Measurements from ENCODE around the gene NOL9.
A peak's percentile ranks its signal among the peaks of the same experiment; 100 is the strongest.

Gene NOL9

GRCh38 chr1:6481820-6482219 is 72.5 kb downstream of the NOL9 start:
- Histone ChIP-seq H3K27ac (ENCODE audit: low read depth, low read length) (no peak overlapping the region), H3K4ac (ENCODE audit: low read depth, low read length) (no peak overlapping the region), H3K23ac (ENCODE audit: low read length) (no peak overlapping the region), H2BK120ac (ENCODE audit: low read depth, low read length) (no peak overlapping the region), H3K79me1 (ENCODE audit: low read length) (no peaks in the 10 kb centered on the region), H3K4me1 (ENCODE audit: control insufficient read depth, low read depth, low read length) (no peaks in the 10 kb centered on the region), H4K5ac (ENCODE audit: low read length) (no peak overlapping the region), H3K27me3 (ENCODE audit: insufficient read depth, low read length, poor library complexity) (no peaks in the 10 kb centered on the region), H3K56ac (ENCODE audit: low read length) (no peak overlapping the region), H2BK5ac (ENCODE audit: low read length) (no peak overlapping the region), H3K4me2 (ENCODE audit: low read length) (no peak overlapping the region), H2BK15ac (replicated peaks; ENCODE audit: low read depth) (no peak overlapping the region), H3K4me3 (ENCODE audit: low read length) (no peak overlapping the region), H3K9ac (ENCODE audit: low read length) (no peak overlapping the region), H4K8ac (ENCODE audit: low read depth, low read length) (no peak overlapping the region), H3K79me2 (ENCODE audit: control insufficient read depth, insufficient read depth, low read length) (no peaks in the 10 kb centered on the region), H3K18ac (ENCODE audit: low read length) (no peak overlapping the region), H3K36me3 (ENCODE audit: control insufficient read depth, insufficient read depth, low read length) (no peaks in the 10 kb centered on the region), H2AK5ac (ENCODE audit: low read length) (no peak overlapping the region)
- DNase-seq, result no peak
- no CpG with 5 or more reads among the region's 5 CpGs for WGBS (ENCODE audit: extremely low coverage, insufficient coverage, low lambda C conversion rate)

GRCh38 chr1:6477039-6477820 is 77.1 kb downstream of the NOL9 start:
- Histone ChIP-seq H3K18ac (ENCODE audit: low read length) (no peak overlapping the region), H3K4me2 (ENCODE audit: low read length) (no peak overlapping the region), H4K8ac (ENCODE audit: low read depth, low read length) (no peak overlapping the region), H3K4me3 (ENCODE audit: low read length) (no peak overlapping the region), H3K56ac (ENCODE audit: low read length) (peak overlapping the region; percentile 60), H3K23ac (ENCODE audit: low read length) (peak overlapping the region; percentile 45), H2AK5ac (ENCODE audit: low read length) (no peak overlapping the region), H3K9ac (ENCODE audit: low read length) (no peak overlapping the region), H3K36me3 (ENCODE audit: control insufficient read depth, insufficient read depth, low read length) (peaks cover 3% of the 10 kb centered on the region), H3K79me2 (ENCODE audit: control insufficient read depth, insufficient read depth, low read length) (no peaks in the 10 kb centered on the region), H2BK120ac (ENCODE audit: low read depth, low read length) (no peak overlapping the region), H3K4me1 (ENCODE audit: control insufficient read depth, low read depth, low read length) (no peaks in the 10 kb centered on the region), H4K5ac (ENCODE audit: low read length) (no peak overlapping the region), H3K79me1 (ENCODE audit: low read length) (no peaks in the 10 kb centered on the region), H2BK5ac (ENCODE audit: low read length) (no peak overlapping the region), H2BK15ac (replicated peaks; ENCODE audit: low read depth) (no peak overlapping the region), H3K4ac (ENCODE audit: low read depth, low read length) (no peak overlapping the region), H3K27ac (ENCODE audit: low read depth, low read length) (no peak overlapping the region), H3K27me3 (ENCODE audit: insufficient read depth, low read length, poor library complexity) (no peaks in the 10 kb centered on the region)
- WGBS (ENCODE audit: extremely low coverage, insufficient coverage, low lambda C conversion rate), result no CpG with 5 or more reads among the region's 24 CpGs
- no peak for DNase-seq

GRCh38 chr1:6476483-6476882 is 77.8 kb downstream of the NOL9 start:
- H3K23ac ChIP-seq (ENCODE audit: low read length), result no peak overlapping the region
- no peak overlapping the region for H3K27ac ChIP-seq (ENCODE audit: low read depth, low read length)
- no peak overlapping the region for H3K4me3 ChIP-seq (ENCODE audit: low read length)
- no peak overlapping the region for H3K4ac ChIP-seq (ENCODE audit: low read depth, low read length)
- H3K36me3 ChIP-seq (ENCODE audit: control insufficient read depth, insufficient read depth, low read length), result peaks cover 3% of the 10 kb centered on the region
- H2BK5ac ChIP-seq (ENCODE audit: low read length), result no peak overlapping the region
- H2BK120ac ChIP-seq (ENCODE audit: low read depth, low read length), result no peak overlapping the region
- H4K5ac ChIP-seq (ENCODE audit: low read length), result no peak overlapping the region
- H4K8ac ChIP-seq (ENCODE audit: low read depth, low read length), result no peak overlapping the region
- H2BK15ac ChIP-seq (replicated peaks; ENCODE audit: low read depth), result no peak overlapping the region
- H3K4me1 ChIP-seq (ENCODE audit: control insufficient read depth, low read depth, low read length), result no peaks in the 10 kb centered on the region
- H3K27me3 ChIP-seq (ENCODE audit: insufficient read depth, low read length, poor library complexity), result no peaks in the 10 kb centered on the region
- peak overlapping the region; percentile 25 for H3K56ac ChIP-seq (ENCODE audit: low read length)
- no peak overlapping the region for H3K4me2 ChIP-seq (ENCODE audit: low read length)
- no peak overlapping the region for H2AK5ac ChIP-seq (ENCODE audit: low read length)
- no peaks in the 10 kb centered on the region for H3K79me2 ChIP-seq (ENCODE audit: control insufficient read depth, insufficient read depth, low read length)
- H3K9ac ChIP-seq (ENCODE audit: low read length), result no peak overlapping the region
- H3K18ac ChIP-seq (ENCODE audit: low read length), result no peak overlapping the region
- no peak for DNase-seq
- WGBS (ENCODE audit: extremely low coverage, insufficient coverage, low lambda C conversion rate), result no CpG with 5 or more reads among the region's 5 CpGs
- H3K79me1 ChIP-seq (ENCODE audit: low read length), result no peaks in the 10 kb centered on the region

- no peak overlapping the region for H3K9ac ChIP-seq (ENCODE audit: low read length)
- H3K56ac ChIP-seq (ENCODE audit: low read length), result no peak overlapping the region
- no peak overlapping the region for H3K4me3 ChIP-seq (ENCODE audit: low read length)
- no peak overlapping the region for H2BK15ac ChIP-seq (replicated peaks; ENCODE audit: low read depth)
- no peaks in the 10 kb centered on the region for H3K4me1 ChIP-seq (ENCODE audit: control insufficient read depth, low read depth, low read length)
- peak; percentile 46 for DNase-seq
- WGBS (ENCODE audit: extremely low coverage, insufficient coverage, low lambda C conversion rate), result no CpG with 5 or more reads among the region's 33 CpGs
- no peak overlapping the region for H2BK5ac ChIP-seq (ENCODE audit: low read length)
- H3K79me1 ChIP-seq (ENCODE audit: low read length), result no peaks in the 10 kb centered on the region
- no peak overlapping the region for H3K18ac ChIP-seq (ENCODE audit: low read length)
- H2AK5ac ChIP-seq (ENCODE audit: low read length), result no peak overlapping the region
- H3K4ac ChIP-seq (ENCODE audit: low read depth, low read length), result no peak overlapping the region
- H3K4me2 ChIP-seq (ENCODE audit: low read length), result no peak overlapping the region
- H3K36me3 ChIP-seq (ENCODE audit: control insufficient read depth, insufficient read depth, low read length), result peaks cover 3% of the 10 kb centered on the region
- no peak overlapping the region for H4K8ac ChIP-seq (ENCODE audit: low read depth, low read length)
- H3K79me2 ChIP-seq (ENCODE audit: control insufficient read depth, insufficient read depth, low read length), result no peaks in the 10 kb centered on the region
- H2BK120ac ChIP-seq (ENCODE audit: low read depth, low read length), result no peak overlapping the region
- no peak overlapping the region for H3K27ac ChIP-seq (ENCODE audit: low read depth, low read length)
- no peak overlapping the region for H3K23ac ChIP-seq (ENCODE audit: low read length)
- no peak overlapping the region for H4K5ac ChIP-seq (ENCODE audit: low read length)
- H3K27me3 ChIP-seq (ENCODE audit: insufficient read depth, low read length, poor library complexity), result no peaks in the 10 kb centered on the region
These were observed 78.8 kb downstream of the NOL9 start for GRCh38 chr1:6475381-6476133.

GRCh38 chr1:6474815-6475282 is 79.5 kb downstream of the NOL9 start:
- Histone ChIP-seq H3K36me3 (ENCODE audit: control insufficient read depth, insufficient read depth, low read length) (peaks cover 4% of the 10 kb centered on the region), H3K4me2 (ENCODE audit: low read length) (no peak overlapping the region), H3K4ac (ENCODE audit: low read depth, low read length) (no peak overlapping the region), H3K79me1 (ENCODE audit: low read length) (no peaks in the 10 kb centered on the region), H3K79me2 (ENCODE audit: control insufficient read depth, insufficient read depth, low read length) (no peaks in the 10 kb centered on the region), H2BK5ac (ENCODE audit: low read length) (no peak overlapping the region), H3K27ac (ENCODE audit: low read depth, low read length) (no peak overlapping the region), H3K23ac (ENCODE audit: low read length) (no peak overlapping the region), H3K27me3 (ENCODE audit: insufficient read depth, low read length, poor library complexity) (no peaks in the 10 kb centered on the region), H3K9ac (ENCODE audit: low read length) (no peak overlapping the region), H3K18ac (ENCODE audit: low read length) (no peak overlapping the region), H2BK120ac (ENCODE audit: low read depth, low read length) (no peak overlapping the region), H4K8ac (ENCODE audit: low read depth, low read length) (no peak overlapping the region), H3K56ac (ENCODE audit: low read length) (no peak overlapping the region), H4K5ac (ENCODE audit: low read length) (no peak overlapping the region), H3K4me3 (ENCODE audit: low read length) (no peak overlapping the region), H2BK15ac (replicated peaks; ENCODE audit: low read depth) (no peak overlapping the region), H3K4me1 (ENCODE audit: control insufficient read depth, low read depth, low read length) (no peaks in the 10 kb centered on the region), H2AK5ac (ENCODE audit: low read length) (no peak overlapping the region)
- WGBS (ENCODE audit: extremely low coverage, insufficient coverage, low lambda C conversion rate), result no CpG with 5 or more reads among the region's 13 CpGs
- no peak for DNase-seq

Data from mesendoderm (in vitro differentiated cells).